GM12878 (cell line): Measurements from ENCODE around the gene FBXL14. TPM values are rescaled to one million over a fixed set of nuclear protein-coding genes. Genes with fewer than 3 reads are reported as not detected.

ENCODE experiments used
- ATAC-seq: fragments of 200-7000 bp; cut with Tn5 transposase; 3 replicates; pipeline ENCODE4 v1.9.1; 2020; ENCODE audit warnings: mild to moderate bottlenecking, moderate library complexity
- BruUV-seq: library from RNA; stranded (reverse); fragments of 400-500 nt; replicated peaks from 2 replicates; lab custom pipeline; 2021; lab: Mats Ljungman, UMichigan
- CTCF ChIA-PET: fragments of 300-600 bp; sonication (Branson Sonifier 250); formaldehyde crosslinking; extraction: SDS; loops from one replicate; lab custom pipeline; 2021; ENCODE audit warnings: inconsistent platforms; lab: Yijun Ruan, JAX
- POLR2A ChIA-PET: fragments of 350-600 bp; formaldehyde crosslinking; extraction: SDS; loops from one replicate; lab custom pipeline; 2021; ENCODE audit warnings: inconsistent platforms; lab: Charles Lee
- RAD21 ChIA-PET: fragments of 300-600 bp; sonication (Branson Sonifier 250); formaldehyde crosslinking; loops from one replicate; lab custom pipeline; 2023; ENCODE audit warnings: antibody characterized with exemption; ENCODE audit not compliant: unreplicated experiment; lab: Charles Lee
- SMC1A ChIA-PET: fragments of 300-600 bp; sonication (Branson Sonifier 250); formaldehyde crosslinking; loops from one replicate; lab custom pipeline; 2023; ENCODE audit not compliant: unreplicated experiment, uncharacterized antibody; lab: Charles Lee
- DNase-seq: peaks from one replicate; pipeline ENCODE4 v3.0.0-alpha.2; 2011; ENCODE audit warnings: low read depth, low spot score
- FAIRE-seq: peaks from 3 replicates; lab custom pipeline; 2011; peaks lifted over from hg19 to GRCh38; lab: Jason Lieb, UNC
- H2AFZ ChIP-seq: 2 replicates; pipeline ENCODE4 v1.6.0; 2011; ENCODE audit warnings: low read depth, low read length, control low read depth; ENCODE audit not compliant: control insufficient read depth
- H3K27ac ChIP-seq: 2 replicates; pipeline ENCODE4 v1.5.1; 2011; ENCODE audit warnings: control low read depth; ENCODE audit not compliant: control insufficient read depth, insufficient read depth
- H3K27me3 ChIP-seq, 2 experiments: replicated peaks in 1 of 2; 2 replicates each; pipeline versions ENCODE4 v1.6.0 to v1.6.1; 2011; ENCODE audit warnings: low read length in 1 of 2; ENCODE audit not compliant: control insufficient read depth in 2 of 2, insufficient read depth in 2 of 2
- H3K36me3 ChIP-seq, 2 experiments: 2 replicates each; pipeline ENCODE4 v1.5.1; 2011; ENCODE audit warnings: low read length in 1 of 2; ENCODE audit not compliant: control insufficient read depth in 2 of 2, insufficient read depth in 2 of 2
- H3K4me1 ChIP-seq: 2 replicates; pipeline ENCODE4 v1.6.1; 2011; ENCODE audit warnings: mild to moderate bottlenecking, low read length, moderate library complexity, mixed read lengths; ENCODE audit not compliant: control insufficient read depth, insufficient read depth
- H3K4me2 ChIP-seq: 2 replicates; pipeline ENCODE4 v1.6.0; 2011; ENCODE audit warnings: control low read depth; ENCODE audit not compliant: control insufficient read depth, insufficient read depth
- H3K4me3 ChIP-seq: fragments of 200-600 bp; sonication (generic); 2 replicates; pipeline ENCODE4 v1.5.1; 2016
- H3K79me2 ChIP-seq: 2 replicates; pipeline ENCODE4 v1.6.0; 2011; ENCODE audit warnings: low read length; ENCODE audit not compliant: control insufficient read depth, insufficient read depth
- H3K9ac ChIP-seq: 2 replicates; pipeline ENCODE4 v1.8.0; 2011; ENCODE audit warnings: low read length, control low read depth, mixed read lengths; ENCODE audit not compliant: control insufficient read depth, insufficient read depth
- H3K9me3 ChIP-seq: replicated peaks from 3 replicates; pipeline ENCODE4 v1.5.1; 2011; ENCODE audit warnings: mild to moderate bottlenecking, low read length; ENCODE audit not compliant: control insufficient read depth, insufficient read depth
- H4K20me1 ChIP-seq: 2 replicates; pipeline ENCODE4 v1.6.0; 2011; ENCODE audit not compliant: control insufficient read depth, insufficient read depth
- MEF2B ChIP-seq: fragments of 450-650 bp; IDR thresholded peaks from 2 replicates; pipeline ENCODE4 v1.6.1; 2018; ENCODE audit warnings: mild to moderate bottlenecking, moderate library complexity; ENCODE audit not compliant: partially characterized antibody, poor library complexity, severe bottlenecking
- SKIL ChIP-seq: fragments of 450-650 bp; IDR thresholded peaks from 2 replicates; pipeline ENCODE4 v1.6.1; 2017; ENCODE audit warnings: mild to moderate bottlenecking, low read depth, inconsistent platforms; ENCODE audit not compliant: poor library complexity, severe bottlenecking
- SPI1 ChIP-seq: IDR thresholded peaks from 2 replicates; pipeline ENCODE4 v1.6.1; 2011; ENCODE audit warnings: low read depth, mild to moderate bottlenecking, low read length, moderate library complexity, borderline replicate concordance; ENCODE audit not compliant: insufficient read depth
- YY1 ChIP-seq: IDR thresholded peaks from 2 replicates; pipeline ENCODE4 v1.6.1; 2011; ENCODE audit warnings: low read depth, mild to moderate bottlenecking, low read length
- WGBS: methylation state at CpG from one replicate; pipeline ENCODE4 v1.1.6; 2016; ENCODE audit warnings: low lambda C conversion rate; ENCODE audit not compliant: insufficient replicate concordance, insufficient coverage; ENCODE audit errors: missing lambda C conversion rate; 5-methylcytosine and 5-hydroxymethylcytosine counted together
- in situ Hi-C: fragments of 300-500 bp; cut with MboI; formaldehyde crosslinking; loops from 9 replicates; pipeline ENCODE4 v1.14.3; 2018; ENCODE audit warnings: mixed read lengths
- intact Hi-C: fragments of 100-400 bp; cut with micrococcal nuclease; formaldehyde crosslinking; loops from one replicate; pipeline ENCODE4 v1.14.2; 2022; ENCODE audit not compliant: unreplicated experiment
- polyA plus RNA-seq, 11 experiments: library from polyadenylated mRNA; depleted of rRNA in 4 of 11; unstranded in 6 of 11; stranded (reverse) in 5 of 11; fragments of >200 nt; fragmentation: Nextera tagmentation in 4 of 11; fragmentation: Illumina TruSeq in 1 of 11; extraction: Ambion mirVana in 4 of 11; extraction: Trizol in 1 of 11; gene quantifications; 1 replicate in 1 of 11; 2 replicates in 10 of 11; pipeline versions ENCODE4 v1.2.1 to v1.2.3, GENCODE V29; 2011 to 2016; ENCODE audit warnings: inconsistent platforms in 2 of 11, missing spikeins in 2 of 11, low read depth in 1 of 11
- total RNA-seq, 4 experiments: library from RNA; depleted of rRNA in 3 of 4; stranded (reverse); fragments of >200 nt in 3 of 4; fragmentation: Illumina TruSeq in 1 of 4; extraction: Trizol in 1 of 4; gene quantifications; 2 replicates each; pipeline versions ENCODE4 v1.2.1 to v1.2.3, GENCODE V29; 2013 to 2021
- TF ChIP-seq, protein P1 (sequence below): fragments of 450-650 bp; IDR thresholded peaks from 2 replicates; pipeline ENCODE4 v1.6.1; 2016; ENCODE audit warnings: mild to moderate bottlenecking
- TF ChIP-seq, protein P2 (sequence below): fragments of 450-650 bp; formaldehyde crosslinking; IDR thresholded peaks from 2 replicates; pipeline ENCODE4 v1.5.0; 2022; ENCODE audit warnings: mild to moderate bottlenecking, missing genetic modification characterization

Gene FBXL14
- total and polyA plus RNA-seq, 10 of the 15 experiments (the other 5 are each of a cell fraction or from before 2014, with no cell fraction given), result 0.44 to 19.0 (median 2.9) TPM

GRCh38 chr12:1573960-1574864 is 20.2 kb downstream of the FBXL14 start:
- TF ChIP-seq MEF2B (peak; percentile 16), SKIL (no peak), YY1 (no peak), SPI1 (peak; percentile 56; the same call in 1 of the 2 replicates)
- TF ChIP-seq, protein P1, sequence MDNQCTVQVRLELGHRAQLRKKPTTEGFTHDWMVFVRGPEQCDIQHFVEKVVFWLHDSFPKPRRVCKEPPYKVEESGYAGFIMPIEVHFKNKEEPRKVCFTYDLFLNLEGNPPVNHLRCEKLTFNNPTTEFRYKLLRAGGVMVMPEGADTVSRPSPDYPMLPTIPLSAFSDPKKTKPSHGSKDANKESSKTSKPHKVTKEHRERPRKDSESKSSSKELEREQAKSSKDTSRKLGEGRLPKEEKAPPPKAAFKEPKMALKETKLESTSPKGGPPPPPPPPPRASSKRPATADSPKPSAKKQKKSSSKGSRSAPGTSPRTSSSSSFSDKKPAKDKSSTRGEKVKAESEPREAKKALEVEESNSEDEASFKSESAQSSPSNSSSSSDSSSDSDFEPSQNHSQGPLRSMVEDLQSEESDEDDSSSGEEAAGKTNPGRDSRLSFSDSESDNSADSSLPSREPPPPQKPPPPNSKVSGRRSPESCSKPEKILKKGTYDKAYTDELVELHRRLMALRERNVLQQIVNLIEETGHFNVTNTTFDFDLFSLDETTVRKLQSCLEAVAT, result 0 out of 2 replicates have a peak, but pooled peaks have one; percentile 26
- TF ChIP-seq, protein P2, sequence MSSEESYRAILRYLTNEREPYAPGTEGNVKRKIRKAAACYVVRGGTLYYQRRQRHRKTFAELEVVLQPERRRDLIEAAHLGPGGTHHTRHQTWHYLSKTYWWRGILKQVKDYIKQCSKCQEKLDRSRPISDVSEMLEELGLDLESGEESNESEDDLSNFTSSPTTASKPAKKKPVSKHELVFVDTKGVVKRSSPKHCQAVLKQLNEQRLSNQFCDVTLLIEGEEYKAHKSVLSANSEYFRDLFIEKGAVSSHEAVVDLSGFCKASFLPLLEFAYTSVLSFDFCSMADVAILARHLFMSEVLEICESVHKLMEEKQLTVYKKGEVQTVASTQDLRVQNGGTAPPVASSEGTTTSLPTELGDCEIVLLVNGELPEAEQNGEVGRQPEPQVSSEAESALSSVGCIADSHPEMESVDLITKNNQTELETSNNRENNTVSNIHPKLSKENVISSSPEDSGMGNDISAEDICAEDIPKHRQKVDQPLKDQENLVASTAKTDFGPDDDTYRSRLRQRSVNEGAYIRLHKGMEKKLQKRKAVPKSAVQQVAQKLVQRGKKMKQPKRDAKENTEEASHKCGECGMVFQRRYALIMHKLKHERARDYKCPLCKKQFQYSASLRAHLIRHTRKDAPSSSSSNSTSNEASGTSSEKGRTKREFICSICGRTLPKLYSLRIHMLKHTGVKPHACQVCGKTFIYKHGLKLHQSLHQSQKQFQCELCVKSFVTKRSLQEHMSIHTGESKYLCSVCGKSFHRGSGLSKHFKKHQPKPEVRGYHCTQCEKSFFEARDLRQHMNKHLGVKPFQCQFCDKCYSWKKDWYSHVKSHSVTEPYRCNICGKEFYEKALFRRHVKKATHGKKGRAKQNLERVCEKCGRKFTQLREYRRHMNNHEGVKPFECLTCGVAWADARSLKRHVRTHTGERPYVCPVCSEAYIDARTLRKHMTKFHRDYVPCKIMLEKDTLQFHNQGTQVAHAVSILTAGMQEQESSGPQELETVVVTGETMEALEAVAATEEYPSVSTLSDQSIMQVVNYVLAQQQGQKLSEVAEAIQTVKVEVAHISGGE (CRISPR knock-in tag), result no peak
- TF ChIP-seq, all 136 proteins: peak for 3
- no peak overlapping the region for H3K4me2 ChIP-seq
- no TSS peak for BruUV-seq
- no peaks in the 10 kb centered on the region for H3K36me3 ChIP-seq
- H3K27me3 ChIP-seq, result no peaks in the 10 kb centered on the region
- H3K4me1 ChIP-seq, result no peaks in the 10 kb centered on the region
- ChIA-PET RAD21 (interaction anchor here (0.6 to 2.8 kb wide), 8 partner anchors 9 to 456 kb away, joined by 3 to 10 read pairs (median 5); no protein-coding TSS in a partner anchor), CTCF (interaction anchor here (1.2 to 12.3 kb wide), 4 partner anchors 9 to 456 kb away, joined by 3 to 193 read pairs (median 38); no protein-coding TSS in a partner anchor), POLR2A (interaction anchor here (0.6 to 1.1 kb wide), 4 partner anchors 15 to 456 kb away, joined by 3 to 7 read pairs (median 4); no protein-coding TSS in a partner anchor), SMC1A (interaction anchor here (0.5 to 12.3 kb wide), 10 partner anchors 9 to 460 kb away, joined by 3 to 276 read pairs (median 4); no protein-coding TSS in a partner anchor)
- no peak overlapping the region for H3K27ac ChIP-seq
- 63% methylated on average over 13 of the region's 15 CpGs for WGBS
- intact Hi-C loops, result no loop called here
- no peaks in the 10 kb centered on the region for H3K9me3 ChIP-seq
- peak; percentile 39; the same call in 2 of the 3 replicates for ATAC-seq
- no peaks in the 10 kb centered on the region for H3K79me2 ChIP-seq
- H4K20me1 ChIP-seq, result no peaks in the 10 kb centered on the region
- no peak for FAIRE-seq
- no peak overlapping the region for H3K9ac ChIP-seq
- in situ Hi-C loops, result no loop called here
- H2AFZ ChIP-seq, result no peak overlapping the region
- DNase-seq, result no peak
- no peak overlapping the region for H3K4me3 ChIP-seq
